ENCODE results near the gene LKAAEAR1.
"Not testable (repeated sequence)": the region's sequence is repeated elsewhere in the genome, so short reads cannot be mapped to it uniquely, and the experiment has no call there.

Gene LKAAEAR1

GRCh38 chr20:64083804-64084684 is at the start of gene LKAAEAR1:
LKAAEAR1 (minus strand) TSS chr20:64084398; CDS start chr20:64084219, 179 bp downstream.
- DNase-seq (ENCODE audit: low read depth): no peak

- DNase-seq (ENCODE audit: low read depth): no peak
Measured at GRCh38 chr20:64131406-64131805, 47.2 kb upstream of the LKAAEAR1 start.

- DNase-seq (ENCODE audit: low read depth): no peak
Measured at GRCh38 chr20:64130876-64131275, 46.7 kb upstream of the LKAAEAR1 start.

GRCh38 chr20:64130271-64130670 is 46.1 kb upstream of the LKAAEAR1 start:
- no peak for DNase-seq (ENCODE audit: low read depth)

GRCh38 chr20:64129146-64129782 is 45.1 kb upstream of the LKAAEAR1 start:
- no peak for DNase-seq (ENCODE audit: low read depth)

GRCh38 chr20:64123517-64123916 is 39.3 kb upstream of the LKAAEAR1 start:
- not testable (repeated sequence) for DNase-seq (ENCODE audit: low read depth)

- DNase-seq (ENCODE audit: low read depth): not testable (repeated sequence)
Measured at GRCh38 chr20:64122927-64123326, 38.7 kb upstream of the LKAAEAR1 start.

- no peak for DNase-seq (ENCODE audit: low read depth)
Measured at GRCh38 chr20:64121586-64121985, 37.4 kb upstream of the LKAAEAR1 start.

- DNase-seq (ENCODE audit: low read depth): no peak
Measured at GRCh38 chr20:64119681-64120341, 35.6 kb upstream of the LKAAEAR1 start.

GRCh38 chr20:64119301-64119680 is 35.1 kb upstream of the LKAAEAR1 start:
- no peak for DNase-seq (ENCODE audit: low read depth)

- DNase-seq (ENCODE audit: low read depth): not testable (repeated sequence)
Measured at GRCh38 chr20:64117432-64117777, 33.2 kb upstream of the LKAAEAR1 start.

GRCh38 chr20:64116541-64117431 is 32.6 kb upstream of the LKAAEAR1 start:
- no peak for DNase-seq (ENCODE audit: low read depth)

GRCh38 chr20:64116016-64116415 is 31.8 kb upstream of the LKAAEAR1 start:
- no peak for DNase-seq (ENCODE audit: low read depth)

- DNase-seq (ENCODE audit: low read depth): no peak
Measured at GRCh38 chr20:64115171-64115911, 31.1 kb upstream of the LKAAEAR1 start.

GRCh38 chr20:64114356-64114971 is 30.3 kb upstream of the LKAAEAR1 start:
- no peak for DNase-seq (ENCODE audit: low read depth)

- no peak for DNase-seq (ENCODE audit: low read depth)
Measured at GRCh38 chr20:64113796-64114355, 29.7 kb upstream of the LKAAEAR1 start.

GRCh38 chr20:64113444-64113775 is 29.2 kb upstream of the LKAAEAR1 start:
- no peak for DNase-seq (ENCODE audit: low read depth)

GRCh38 chr20:64112691-64113443 is 28.7 kb upstream of the LKAAEAR1 start:
- DNase-seq (ENCODE audit: low read depth): no peak

GRCh38 chr20:64111841-64112641 is 27.8 kb upstream of the LKAAEAR1 start:
- DNase-seq (ENCODE audit: low read depth): no peak

Data from activated gamma-delta T cell treated with anti-CD3 and anti-CD28 coated beads, Interleukin-2, amount 50 U/mL, for 16 hours (primary cell).